ENCODE results near the gene USH1C.
A peak's percentile ranks its signal among the peaks of the same experiment; 100 is the strongest.

USH1C gene

DNA sequence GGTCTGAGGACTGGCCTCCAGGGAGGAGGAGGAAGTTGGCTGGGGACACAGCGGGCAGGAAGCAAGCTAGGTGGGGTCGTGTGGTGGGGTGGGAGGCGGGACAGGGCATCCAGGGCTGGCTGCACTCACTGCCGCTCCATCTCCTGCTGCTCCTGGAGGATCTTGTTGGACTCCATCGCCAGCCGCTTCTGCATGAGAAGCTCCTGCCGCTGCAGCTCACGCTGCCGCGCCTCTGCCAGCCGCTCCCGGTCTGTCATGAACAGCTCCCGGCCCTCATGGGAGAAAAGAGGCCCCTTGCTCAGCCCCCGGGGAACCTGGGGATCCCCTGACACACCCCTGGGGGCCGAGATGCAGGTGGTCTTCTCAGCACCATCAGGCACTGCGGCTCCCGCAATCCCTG, 21.6 kb downstream of the USH1C start:
- no peak for DNase-seq

DNA sequence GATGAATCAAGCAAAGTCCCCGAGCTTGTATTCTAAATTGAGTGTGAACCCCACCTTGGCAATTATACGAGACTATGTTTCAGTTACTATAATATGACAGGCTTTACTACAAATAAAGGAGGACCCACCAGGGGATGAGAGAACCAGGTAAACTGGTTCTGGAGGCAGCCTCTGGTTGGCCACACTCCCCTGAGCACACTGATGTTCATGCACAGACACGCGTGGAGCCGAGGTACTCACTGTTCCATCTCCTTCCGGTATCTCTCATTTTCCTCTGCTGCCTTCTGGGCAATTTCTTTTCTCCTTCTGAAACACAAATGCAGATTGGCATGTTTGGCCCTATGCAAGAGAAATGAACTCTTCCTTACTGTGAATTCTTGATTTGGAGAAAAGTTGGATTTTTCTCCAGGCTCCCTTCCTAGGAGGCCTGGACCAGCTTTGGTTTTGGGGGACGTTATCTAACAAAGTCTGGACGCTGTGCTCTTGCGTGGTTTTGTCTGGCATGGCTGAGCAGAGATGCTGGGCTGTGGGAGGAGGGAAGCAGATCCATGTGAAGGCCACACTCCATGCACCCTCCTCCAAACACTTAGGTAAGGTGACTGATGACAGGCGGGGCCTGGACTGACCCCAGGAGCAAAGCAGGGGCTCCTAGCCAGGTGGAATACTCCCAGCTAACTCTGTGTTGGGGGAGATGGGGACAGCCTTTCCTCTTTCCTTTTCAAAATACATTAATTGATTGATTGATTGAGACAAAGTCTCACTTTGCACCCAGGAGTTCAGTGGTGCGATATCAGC, 22.9 kb downstream of the USH1C start:
- no peak for DNase-seq

DNA sequence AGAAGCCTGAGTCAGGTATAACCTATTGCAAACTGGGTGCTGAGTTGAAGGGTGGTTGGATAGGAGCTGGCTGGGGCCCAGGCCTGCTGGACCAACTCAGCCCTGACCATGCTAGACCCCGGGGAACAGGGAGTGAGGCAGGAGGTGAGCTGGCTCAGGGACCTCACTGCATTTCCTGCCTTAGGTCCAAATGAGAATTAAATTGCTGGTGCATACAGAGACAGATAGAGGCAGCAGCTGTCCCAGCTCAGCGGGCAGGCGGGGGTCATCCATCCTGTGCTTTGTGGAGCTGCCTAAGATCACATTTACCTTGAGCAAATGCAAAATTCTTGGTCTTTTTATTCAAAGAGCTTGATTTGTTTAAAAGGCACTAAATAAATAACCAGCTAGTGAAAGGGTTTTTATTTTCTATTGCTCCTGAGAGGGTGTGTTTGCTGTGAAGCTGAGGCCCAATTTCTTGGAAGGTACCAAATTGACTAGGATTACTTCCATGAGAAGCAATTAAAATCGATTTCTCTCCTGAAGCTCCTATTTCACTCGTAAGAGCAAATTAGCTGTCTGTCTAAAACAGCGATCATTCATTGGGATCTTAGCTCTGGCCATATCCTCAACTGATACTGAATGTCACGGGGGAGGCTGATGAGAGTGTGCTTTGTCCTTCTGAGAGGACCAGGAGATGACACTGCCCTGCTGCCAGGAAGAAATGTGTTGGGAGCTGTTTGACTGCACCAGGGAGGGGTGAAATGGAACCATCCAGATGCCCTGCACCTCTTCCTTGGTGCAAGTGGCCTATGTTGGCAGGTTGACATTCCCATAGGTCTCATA, 24.9 kb downstream of the USH1C start:
- no peak for DNase-seq

DNA sequence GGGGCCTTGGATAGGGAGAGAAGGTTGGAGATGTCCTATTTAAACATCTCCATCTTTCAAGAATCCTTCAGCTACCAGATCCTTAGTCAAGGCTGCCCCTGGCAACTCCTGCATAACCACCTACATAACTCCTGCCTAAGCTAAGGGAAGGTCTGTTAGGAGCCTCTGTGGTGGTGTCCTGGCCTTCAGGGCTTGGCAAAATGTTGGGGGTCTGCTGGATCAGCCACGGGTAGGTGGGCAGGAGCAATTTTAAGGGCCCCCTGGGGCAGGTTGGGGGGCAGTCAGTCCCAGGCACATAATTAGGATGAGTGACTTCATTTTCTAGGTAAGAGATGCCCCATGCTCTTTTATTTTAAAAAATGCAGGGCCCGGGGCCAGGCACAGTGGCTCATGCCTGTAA, 25.9 kb downstream of the USH1C start:
- DNase-seq, result no peak

DNA sequence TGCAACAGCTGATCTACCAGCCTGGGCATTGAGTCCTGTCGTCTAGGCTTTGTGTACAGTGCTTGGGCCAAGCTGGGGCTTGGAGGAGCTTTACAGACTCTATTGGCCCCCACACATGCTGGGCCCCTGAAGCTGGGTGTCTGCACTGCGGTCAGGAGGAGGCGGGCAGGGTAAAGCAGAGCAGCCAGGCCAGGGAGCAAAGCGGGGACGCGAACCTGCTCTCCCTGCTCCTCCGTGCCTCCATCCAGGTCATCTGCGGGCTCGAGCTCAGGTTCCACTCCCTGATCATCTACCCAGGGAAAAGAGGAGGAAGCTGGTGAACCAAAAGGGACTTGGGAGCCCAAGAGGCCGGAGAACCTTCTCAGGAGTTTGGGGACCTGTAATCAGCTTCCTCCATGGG, 27.0 kb downstream of the USH1C start:
- no peak for DNase-seq

DNA sequence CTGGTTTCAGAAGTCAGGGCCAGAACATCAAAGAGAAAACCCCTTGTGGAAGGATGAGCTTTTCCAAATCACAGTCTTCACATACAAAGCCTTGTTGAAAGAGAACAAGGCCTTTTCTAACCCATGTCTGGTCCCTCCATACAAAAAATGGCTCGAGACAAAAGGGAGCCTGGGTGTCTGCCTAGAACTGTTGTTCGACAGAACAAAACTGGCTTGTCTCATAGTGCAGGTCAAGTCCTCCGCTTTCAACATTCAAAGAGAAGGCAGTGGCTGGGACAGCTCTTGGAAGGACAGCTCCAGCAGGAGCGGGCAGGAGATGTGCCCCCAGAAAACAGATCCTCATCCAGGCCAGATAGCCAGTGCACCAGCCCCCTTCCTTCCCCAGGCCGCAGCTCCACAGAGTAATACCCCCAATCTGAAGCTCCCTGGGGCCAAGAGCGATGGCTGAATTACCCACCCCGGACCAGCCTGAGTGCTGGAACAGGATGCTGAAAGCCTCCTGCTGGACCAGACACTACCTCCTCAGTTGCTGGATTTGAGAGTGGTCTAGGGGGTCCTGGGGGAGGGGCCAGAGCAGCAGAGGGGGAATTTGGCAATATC, 27.6 kb downstream of the USH1C start:
- no peak for DNase-seq

DNA sequence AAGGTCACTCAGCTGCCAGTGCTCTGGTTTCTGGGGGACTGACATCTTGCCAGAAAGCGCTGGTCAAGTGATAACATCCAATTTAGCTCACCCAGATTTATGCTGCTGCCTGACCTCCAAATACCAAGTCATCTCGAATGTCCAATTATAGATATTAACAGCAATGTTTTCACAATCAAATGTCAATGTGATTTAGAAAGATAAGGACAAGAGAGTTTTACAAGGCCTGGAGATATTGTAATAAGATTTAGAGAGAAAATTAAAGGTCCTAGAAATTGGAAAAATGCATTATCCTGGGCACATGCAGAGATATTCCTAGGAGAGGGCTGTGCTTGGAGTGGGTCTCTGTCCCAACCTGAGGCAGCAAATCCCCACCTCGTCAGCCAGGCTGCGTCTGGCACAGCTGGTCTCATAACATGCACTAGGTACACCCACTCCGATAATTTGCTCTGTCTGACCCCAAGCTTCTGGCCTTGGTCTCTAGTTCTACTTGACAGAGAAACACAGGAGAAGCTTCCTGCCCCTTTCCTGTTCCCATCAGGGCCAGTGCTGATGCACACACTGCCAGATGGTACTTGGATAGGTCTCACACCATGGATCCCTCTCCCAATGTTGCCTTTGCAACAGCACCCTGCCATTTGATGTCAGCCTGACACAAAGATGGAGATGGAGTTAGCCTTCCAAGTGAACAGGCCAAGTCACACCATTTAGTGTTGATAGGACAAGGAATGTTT, 28.6 kb downstream of the USH1C start:
- no peak for DNase-seq

DNA sequence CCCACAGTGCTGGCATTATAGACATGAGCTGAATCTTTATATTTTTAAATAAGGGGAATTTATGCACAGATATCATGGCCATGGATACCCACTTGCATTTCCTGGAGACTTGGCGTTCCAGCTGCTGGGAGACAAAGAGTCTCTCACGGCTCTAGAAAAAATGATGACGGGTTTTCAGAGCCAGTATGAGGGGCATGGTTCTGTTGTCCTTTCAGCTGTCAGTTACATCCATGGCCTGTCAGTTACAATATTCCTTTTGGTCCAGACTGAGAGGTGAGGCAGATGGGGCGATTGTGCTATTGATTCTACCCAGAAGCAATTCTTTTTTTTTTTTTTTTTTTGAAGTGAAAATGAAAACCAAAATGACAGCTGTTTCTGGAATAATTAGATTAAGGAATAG, 29.7 kb downstream of the USH1C start:
- DNase-seq, result no peak

DNA sequence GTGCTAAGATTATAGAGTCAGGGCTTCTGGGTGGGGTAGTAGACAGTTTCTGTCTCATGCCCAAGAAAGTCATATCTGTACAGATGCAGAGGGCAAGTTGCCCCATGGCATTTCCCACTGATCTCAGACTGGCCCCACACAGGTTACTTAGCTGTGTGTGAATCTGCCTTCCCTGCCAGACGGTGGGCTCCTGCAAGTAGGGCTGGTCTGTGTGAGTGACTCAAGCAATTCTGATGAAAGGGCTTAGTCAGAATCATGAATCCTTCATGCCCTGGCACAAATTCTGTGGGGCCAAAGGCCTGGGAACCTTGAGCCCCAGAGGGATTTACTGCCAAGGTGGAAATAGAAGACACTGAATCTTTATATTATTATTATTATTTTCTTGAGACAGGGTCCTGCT, 30.4 kb downstream of the USH1C start:
- no peak for DNase-seq

DNA sequence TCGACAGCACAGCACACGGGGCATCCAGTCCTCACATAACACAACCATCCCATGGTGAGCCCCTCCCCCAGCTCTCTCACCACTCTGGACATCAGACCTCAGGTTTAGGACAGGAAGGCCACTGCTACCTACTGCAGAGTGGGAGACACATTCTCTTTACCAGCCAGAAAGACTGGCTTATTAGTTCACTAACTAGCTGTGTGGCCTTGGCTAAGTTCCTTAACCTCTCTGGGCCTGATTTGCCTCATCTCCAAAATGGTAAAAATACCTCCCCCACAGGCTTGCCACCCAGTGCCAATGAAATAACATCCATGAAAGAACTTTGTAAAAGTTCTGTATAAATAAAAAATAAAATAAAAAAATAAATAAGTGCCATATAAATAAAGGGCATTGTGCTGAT, 32.1 kb downstream of the USH1C start:
- DNase-seq, result no peak

DNA sequence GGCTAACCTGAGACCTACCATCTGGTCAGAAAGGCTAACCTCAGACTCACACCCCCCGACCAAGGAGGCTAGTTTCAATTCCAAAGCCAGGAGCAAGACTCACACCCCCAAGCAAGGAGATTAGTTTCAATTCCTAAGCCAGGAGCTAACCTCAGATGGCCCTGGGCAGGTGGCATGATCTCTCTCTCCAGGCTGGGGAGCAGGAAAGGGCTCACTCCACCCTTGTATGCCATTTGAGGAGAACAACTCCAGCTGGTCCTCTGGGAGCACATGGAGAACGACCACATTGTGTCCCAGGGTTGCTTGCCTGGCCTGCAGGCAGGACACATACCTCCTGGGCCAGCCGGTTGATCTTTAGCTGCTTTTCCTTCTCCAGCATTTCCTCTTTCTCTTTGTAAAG, 32.6 kb downstream of the USH1C start:
- no peak for DNase-seq

DNA sequence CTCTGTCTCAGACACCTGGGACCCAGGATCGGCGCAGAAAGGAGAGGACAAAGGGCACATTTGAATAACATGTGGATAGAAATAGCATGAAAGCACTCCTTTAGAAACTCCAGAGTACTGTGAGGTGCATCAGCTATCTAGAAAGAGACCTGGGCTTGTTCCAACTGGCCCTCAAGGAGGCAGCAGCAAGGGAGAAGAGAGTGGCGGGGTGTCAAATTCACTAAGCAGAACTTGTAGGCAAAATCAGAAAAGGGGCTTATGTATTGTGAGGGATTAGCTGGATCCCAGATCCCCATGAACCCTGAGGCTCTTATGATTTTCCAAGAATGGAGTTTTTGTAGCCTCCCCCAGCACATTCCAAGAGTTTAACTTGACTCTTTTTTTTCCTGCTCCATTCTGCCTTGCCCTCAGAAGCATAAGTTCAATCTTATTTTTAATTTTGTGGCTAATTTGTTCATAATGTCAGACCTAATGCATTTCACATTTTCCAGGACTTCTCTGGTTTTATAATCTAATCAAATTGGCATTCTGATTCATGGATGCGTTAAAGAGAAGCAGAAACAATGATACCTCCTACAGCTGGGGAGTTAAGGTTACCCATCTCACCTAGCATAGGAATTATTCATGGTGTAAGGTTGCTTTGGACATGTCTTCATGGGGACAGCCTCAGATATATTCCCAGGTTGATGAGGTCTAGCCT, 33.6 kb downstream of the USH1C start:
- no peak for DNase-seq

DNA sequence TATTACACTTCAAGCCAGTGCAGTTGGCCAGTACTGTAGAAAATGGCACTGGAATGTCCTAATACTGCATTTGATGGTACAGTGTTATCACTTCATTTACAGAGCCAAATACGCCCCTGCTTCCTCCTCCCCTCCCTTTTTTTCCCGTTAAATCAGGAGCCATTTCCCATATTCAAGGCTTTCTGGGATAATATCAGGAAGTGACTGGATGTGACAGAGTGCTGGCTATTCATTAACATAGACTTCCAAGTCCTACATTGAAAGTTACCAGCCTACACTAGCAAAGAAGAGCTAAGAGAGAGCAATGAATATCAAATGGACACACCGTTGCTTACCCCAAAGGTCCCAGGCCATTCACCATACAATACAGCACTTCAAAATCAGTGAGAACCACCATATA, 35.4 kb downstream of the USH1C start:
- no peak for DNase-seq

DNA sequence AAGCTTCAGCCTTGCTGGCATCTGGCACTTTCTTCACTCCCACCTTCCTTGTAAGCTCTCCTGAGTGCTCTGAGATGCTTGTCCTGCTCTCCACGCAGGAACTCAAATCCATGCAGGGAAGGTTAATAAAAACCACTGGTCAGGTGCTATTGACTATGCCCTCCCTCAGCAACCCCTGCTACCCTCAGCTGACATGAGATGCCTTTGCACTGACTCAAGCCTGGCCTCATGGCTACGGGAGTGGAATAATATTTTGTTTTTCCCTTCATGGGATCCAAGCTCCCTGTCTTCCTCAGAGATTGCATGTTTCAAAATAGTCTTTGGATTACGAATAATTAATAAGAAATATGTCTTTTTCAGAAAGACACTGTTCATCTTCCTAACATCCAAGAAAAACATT, 35.9 kb downstream of the USH1C start:
- DNase-seq, result no peak

DNA sequence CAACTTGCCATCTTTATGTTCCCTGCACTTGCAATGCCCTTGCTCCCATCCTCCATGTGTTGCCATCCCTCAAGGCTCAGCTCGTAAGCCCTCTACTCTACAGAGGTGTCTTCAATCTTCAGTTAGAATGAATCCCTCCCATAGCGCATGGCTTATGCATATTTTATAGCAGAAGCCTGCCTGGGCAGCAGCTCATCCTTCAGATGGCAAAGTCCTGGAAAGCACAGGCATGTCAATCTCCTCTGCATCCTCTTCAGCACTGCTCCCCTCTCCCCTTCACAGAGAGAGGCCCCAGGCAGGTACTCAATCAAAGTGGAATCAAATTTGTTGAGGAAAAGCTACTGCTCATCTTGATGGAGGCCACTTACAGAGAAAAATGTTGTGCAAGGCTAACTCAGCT, 36.4 kb downstream of the USH1C start:
- no peak for DNase-seq

DNA sequence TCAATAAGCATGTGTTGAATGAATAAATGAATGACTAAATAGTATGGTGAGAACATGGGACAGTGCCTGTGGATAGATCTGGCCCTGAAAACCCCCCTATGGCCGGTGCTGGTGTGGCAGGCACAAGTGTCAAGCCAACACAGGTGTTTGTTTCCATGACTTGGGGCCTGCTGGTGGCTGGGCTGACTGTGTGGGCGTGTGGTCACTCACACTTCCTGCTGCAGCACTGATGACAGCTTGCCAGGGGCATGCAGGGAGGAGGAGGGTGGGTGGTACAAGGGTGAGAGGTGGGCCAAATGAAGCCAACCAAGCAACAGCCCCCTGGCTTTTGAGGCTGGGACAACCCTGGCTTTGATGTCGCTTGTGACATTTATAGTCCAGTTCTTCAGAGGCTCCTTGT, 37.3 kb downstream of the USH1C start:
- DNase-seq, result no peak

DNA sequence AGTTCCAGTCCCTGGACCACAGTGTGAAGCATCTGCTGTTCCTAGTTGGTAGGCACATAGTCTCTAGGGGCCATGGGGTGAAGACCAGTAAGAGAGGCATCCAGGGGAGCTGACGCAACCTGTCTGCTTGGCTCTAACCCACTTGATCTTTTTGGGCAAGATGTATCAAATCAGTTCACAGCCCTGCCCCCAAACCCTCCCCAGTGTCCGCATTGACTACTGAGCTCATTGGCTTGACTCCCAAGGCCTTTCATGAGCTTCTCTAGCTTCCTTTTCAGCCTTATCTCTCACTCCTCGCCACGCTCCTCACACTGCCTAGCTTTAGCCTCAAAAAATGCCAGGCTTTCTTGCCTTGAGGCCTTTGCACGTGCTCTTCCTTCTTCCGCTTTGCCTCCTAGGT, 37.9 kb downstream of the USH1C start:
- DNase-seq, result no peak

DNA sequence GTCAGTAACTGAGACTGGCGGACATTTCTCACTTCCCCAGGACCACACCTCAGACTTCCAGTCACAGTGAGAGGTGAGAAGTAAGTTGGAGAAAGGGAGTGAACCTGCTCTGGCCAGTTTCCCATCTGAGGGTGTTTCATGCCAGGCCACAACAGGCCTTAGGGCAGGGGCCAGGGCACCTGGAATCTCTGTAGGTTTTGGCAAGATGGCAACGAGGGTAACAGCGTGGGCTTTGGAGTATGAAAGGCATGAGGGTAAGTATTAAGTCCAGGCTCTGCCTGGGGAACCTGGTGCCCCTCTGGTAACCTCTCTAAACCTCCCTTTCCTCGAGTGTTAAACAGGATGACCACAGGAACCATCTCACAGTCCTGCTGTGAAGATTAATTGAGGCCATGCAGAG, 39.1 kb downstream of the USH1C start:
- DNase-seq, result no peak

DNA sequence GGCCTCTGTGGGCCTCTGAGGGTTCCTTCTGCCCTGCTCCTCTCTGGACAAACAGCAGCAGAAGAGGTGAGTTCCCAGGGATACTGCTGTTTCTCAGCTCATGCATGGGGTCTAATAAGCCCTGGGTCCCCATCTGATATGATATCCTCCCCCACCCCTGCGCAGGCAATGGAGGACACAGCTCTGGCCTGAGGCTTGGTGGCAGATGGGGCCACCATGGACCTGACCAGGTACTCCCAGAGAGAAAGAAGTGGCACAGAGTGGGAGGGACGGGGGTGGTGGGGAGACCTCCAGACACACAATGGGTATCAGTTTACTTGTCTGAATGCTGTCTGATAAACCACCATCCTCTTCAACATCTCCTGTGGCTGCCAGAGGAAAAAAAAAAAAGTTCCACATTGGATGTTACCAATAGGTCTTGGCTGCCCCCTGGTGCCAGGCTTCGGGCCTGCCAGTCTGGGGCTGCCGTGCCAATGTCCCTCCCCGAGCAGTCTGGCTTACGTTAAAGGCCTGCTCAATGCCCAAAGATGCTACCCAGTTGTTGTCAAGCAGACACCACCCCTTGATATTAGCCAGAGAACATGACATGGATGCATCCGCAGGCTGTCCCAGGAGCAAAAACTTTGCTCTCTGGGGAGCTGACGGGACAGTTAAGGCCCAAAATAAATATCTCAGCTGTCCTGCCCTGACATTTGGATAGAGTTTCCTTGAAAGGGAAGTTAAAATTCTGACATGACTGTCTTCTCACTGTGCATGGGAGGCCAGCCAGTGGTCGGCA, 39.7 kb downstream of the USH1C start:
- DNase-seq, result peak; percentile 64

DNA sequence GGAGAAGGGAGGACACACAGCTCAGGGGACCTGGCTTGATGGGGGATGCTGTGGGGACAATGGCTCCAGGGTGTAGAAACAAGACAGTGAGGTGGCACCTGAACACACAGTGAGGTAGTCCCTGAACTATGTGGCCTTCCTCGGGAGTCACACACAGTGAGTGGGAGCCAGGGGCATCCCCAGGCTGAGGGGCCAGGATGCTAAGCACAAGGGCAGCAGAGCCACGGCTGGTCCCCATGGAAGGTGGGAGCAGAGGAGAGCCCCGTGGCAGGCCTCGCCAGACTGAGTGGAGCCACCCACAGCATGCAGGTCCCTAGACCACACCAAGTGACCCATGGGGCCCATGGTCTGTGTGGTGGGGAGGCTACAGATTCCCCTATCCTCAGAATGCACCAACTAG, 41.6 kb downstream of the USH1C start:
- no peak for DNase-seq

DNA sequence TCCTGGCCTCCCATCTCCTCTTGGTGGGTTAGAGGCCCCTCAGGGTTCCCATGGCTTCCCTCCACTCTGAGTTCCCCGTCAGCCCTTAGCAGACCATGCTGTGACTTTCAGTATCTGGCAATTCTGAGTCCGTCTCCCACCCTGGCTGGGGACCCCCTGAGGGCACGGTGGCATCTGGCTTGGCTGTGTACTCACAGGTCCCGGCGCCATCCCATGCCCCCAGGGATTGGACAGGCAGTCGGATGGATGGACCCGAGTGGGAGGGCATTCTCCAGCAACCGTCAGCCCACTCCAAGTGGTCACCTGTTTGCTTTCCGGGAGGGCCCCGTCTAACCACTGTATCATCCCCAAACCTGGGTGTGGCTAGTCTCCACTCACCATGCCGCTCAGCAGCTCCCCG, 43.5 kb downstream of the USH1C start:
- DNase-seq, result no peak

DNA sequence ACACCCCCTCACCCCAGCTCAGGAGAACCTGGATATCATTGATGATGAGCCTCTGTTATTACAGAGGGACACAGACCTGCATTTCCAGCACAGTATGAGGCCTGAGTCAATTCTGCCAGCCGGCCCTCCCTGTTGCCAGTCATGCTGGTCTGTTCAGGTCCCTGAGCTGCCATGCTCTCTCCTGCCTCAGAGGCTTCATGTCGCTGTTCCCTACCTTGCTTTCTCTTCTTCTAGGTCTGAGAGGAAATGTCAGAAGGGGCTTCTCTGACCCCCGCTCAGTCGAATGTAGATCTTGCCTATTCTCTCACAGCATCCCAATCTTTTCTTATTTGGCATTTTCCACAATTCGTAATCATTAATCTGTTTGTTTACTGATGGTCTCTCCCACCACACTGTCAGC, 45.7 kb downstream of the USH1C start:
- no peak for DNase-seq

Measured in left hindlimb (tissue), 1 donor.